ENCODE results near the gene SRP68.
"Not testable (repeated sequence)": the region's sequence is repeated elsewhere in the genome, so short reads cannot be mapped to it uniquely, and the experiment has no call there.

Gene SRP68

GRCh38 chr17:76044475-76045007 lies 27.8 kb downstream of the SRP68 start:
- DNase-seq (ENCODE audit: low spot score), result not testable (repeated sequence)

DNA sequence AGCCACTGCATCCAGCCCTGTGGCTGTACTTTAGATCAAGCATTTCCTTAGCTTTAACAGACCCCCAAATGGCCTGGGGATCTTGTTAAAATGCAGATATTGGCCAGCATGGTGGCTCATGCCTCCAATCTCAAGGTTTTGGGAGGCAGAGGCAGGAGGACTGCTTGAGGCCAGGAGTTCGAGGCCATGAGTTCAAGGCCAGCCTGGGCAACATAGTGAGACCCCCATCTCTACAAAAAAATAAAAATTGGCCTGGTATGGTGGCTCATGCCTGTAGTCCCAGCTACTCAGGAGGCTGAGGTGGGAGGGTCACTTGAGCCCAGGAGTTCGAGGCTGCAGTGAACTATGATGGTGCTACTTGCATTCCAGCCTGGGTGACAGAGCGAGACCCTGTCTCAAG lies 29.4 kb downstream of the SRP68 start:
- not testable (repeated sequence) for DNase-seq (ENCODE audit: low spot score)

GRCh38 chr17:76040376-76040775 lies 31.9 kb downstream of the SRP68 start:
- no peak for DNase-seq (ENCODE audit: low spot score)

GRCh38 chr17:76039121-76039520 lies 33.2 kb downstream of the SRP68 start:
- no peak for DNase-seq (ENCODE audit: low spot score)

- DNase-seq (ENCODE audit: low spot score), result no peak
These were observed 34.3 kb downstream of the SRP68 start for GRCh38 chr17:76038050-76038449.

DNA sequence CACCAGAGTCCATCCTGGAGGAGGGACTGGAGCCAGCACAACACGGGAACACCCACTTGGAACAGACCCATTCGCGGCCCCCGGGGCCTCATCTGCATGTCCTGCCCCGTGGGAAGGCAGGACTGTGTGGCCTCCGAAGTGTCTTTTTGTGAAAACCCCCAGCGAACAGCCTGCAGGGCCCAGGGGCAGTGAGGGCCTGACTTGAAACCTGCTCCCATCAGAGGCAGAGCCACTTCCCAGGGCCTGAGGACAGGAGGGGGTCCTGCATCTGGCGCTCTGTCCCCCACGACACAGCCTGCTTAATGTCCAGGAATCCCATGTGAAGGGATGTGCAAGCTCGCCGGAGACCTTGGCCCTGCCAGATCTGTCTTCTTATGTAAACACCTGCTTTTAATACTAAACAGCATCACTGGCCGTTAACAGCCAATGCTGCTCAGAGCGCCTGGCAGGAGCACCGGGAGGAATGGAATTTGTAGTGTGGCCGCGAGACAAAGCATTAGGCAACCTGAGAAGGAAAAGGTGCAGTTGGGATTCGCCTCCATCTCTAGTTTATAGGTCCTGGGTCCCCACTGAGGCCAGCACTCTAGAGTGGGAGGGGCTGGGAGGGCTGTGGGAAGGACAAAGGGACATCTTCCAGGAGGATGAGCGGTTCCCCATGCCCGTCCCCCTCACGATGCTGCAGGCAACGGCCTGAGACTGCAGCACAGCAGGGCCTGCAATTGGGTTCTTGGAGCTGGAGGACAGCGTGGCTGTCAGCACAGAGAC lies 35.6 kb downstream of the SRP68 start:
- DNase-seq (ENCODE audit: low spot score), result no peak

DNA sequence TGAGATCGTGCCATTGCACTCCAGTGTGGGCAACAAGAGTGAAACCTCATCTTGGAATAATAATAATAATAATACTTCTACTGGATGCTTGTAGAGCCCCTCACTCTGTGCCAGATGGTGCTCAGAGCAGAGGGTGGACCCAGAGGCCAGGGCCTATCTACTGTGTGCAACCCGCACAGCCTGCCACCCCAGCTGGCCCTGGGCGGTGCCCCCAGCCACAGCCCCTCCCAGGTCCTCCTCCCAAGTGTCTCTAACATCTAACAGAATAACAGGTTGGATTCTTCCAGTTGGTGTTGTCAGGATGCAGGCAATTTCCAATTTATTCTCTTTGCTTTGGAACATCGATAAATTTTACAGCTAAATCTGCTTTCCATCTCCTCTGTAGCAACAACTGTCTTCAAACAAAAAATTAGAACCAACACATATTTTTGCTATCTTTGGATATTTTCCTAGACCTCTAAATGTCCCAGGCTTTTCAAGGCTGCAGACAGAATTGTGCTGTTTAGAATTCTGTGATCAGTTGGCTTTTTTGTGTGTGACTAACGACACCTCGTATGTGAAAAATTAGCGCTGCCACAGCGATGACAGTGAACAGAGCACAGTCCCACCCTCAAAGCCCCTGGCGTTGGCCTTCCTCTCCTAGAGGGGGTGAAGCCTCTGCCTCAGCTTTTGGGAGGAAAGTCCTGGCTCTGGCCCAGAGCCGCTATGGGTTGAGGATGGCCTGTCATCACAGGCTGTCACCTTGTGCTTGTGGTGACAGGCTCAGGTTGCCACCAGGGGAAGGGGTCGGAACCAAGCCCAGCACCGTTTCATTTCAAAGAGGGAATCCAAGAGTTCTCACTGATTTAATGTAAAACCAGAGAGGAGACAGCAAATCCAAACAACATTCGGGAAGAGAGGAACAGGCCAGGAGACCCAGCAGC lies 37.6 kb downstream of the SRP68 start:
- DNase-seq (ENCODE audit: low spot score), result no peak

GRCh38 chr17:76033139-76033538 lies 39.2 kb downstream of the SRP68 start:
- no peak for DNase-seq (ENCODE audit: low spot score)

DNA sequence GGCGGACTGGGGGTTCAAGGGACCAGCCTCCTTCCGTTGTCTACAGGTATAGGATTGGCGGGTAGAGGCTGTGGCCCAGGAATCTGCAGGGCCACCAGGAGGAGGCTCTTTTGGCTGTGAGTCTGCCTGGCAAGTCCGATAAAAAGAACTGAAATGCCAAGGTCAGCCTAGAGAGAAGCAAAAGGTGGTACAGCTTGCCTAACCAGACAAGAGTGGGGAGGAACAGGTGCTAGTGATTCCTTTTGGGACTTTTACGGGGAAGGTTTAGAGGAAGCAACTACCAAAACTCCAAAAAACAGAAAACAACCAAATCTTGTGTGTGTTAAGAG lies 39.6 kb downstream of the SRP68 start:
- no peak for DNase-seq (ENCODE audit: low spot score)

DNA sequence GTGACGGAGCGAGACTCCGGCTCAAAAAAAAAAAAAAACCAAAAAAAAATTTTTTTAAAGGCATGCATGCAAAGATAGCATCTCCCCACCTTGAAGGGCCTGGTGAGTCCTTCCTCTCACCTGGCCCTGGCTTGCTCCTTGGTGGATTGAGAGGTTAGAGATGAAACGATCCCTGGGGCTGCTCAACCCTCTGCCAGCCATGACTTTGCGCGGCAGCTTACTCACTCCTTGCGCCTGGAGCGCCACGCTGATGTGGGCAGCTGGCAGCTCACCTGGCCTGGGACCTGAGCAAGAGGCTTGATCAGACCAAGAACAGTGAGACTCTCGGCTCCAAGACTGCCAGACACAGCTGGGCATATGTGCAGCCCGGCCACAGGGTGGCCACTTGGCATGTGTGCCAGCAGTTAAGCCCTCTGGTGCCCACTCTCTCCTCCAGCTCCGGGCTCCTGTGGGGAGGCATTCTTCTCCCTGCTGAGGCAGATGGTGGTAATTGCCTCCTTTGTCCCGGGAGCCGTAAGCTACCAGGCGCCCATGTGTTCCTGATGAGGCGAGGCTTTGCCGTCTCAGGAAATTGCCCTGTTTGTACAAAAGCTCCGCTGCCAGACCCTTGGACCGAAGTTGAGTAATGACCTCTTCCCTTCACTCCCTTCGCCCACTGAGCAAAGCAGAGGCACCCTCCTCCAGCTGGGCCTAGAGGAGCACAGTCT lies 40.1 kb downstream of the SRP68 start:
- DNase-seq (ENCODE audit: low spot score), result no peak

GRCh38 chr17:76027159-76027839 lies 45.0 kb downstream of the SRP68 start, which contains the start of gene EVPL:
Gene EVPL, minus strand, starts transcription at chr17:76027306. Its CDS starts 108 bp downstream, at chr17:76027198.
- no peak for DNase-seq (ENCODE audit: low spot score)

DNA sequence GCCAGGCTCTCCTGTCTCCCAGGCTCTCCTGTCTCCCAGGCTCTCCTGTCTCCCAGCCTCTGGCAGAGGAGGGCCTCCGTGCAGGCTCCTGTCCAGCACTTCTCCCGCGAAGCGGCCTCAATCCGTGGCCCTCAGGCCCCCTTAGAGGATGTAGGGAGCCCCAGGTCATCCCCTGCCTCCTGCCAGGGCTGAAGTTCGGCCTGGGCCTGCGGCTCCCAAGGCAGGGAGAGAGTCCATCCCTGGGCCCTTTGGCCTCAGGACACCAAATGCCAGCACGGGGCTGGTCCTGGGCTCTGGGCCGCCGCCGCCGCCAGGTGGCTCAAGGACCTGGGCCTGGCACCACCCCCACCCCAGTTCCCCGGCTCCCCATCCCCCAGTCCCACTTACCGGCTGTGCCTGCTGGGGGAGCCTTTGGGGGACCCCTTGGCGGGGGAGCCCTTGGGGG lies 45.6 kb downstream of the SRP68 start:
- no peak for DNase-seq (ENCODE audit: low spot score)

GRCh38 chr17:76025294-76025693 lies 47.0 kb downstream of the SRP68 start:
- DNase-seq (ENCODE audit: low spot score), result no peak

GRCh38 chr17:76024353-76024752 lies 48.0 kb downstream of the SRP68 start:
- DNase-seq (ENCODE audit: low spot score), result no peak

GRCh38 chr17:76023900-76024237 lies 48.4 kb downstream of the SRP68 start:
- DNase-seq (ENCODE audit: low spot score), result no peak

- DNase-seq (ENCODE audit: low spot score), result no peak
These were observed 49.1 kb downstream of the SRP68 start for GRCh38 chr17:76022973-76023899.

GRCh38 chr17:76022285-76022684 lies 50.0 kb downstream of the SRP68 start:
- no peak for DNase-seq (ENCODE audit: low spot score)

DNA sequence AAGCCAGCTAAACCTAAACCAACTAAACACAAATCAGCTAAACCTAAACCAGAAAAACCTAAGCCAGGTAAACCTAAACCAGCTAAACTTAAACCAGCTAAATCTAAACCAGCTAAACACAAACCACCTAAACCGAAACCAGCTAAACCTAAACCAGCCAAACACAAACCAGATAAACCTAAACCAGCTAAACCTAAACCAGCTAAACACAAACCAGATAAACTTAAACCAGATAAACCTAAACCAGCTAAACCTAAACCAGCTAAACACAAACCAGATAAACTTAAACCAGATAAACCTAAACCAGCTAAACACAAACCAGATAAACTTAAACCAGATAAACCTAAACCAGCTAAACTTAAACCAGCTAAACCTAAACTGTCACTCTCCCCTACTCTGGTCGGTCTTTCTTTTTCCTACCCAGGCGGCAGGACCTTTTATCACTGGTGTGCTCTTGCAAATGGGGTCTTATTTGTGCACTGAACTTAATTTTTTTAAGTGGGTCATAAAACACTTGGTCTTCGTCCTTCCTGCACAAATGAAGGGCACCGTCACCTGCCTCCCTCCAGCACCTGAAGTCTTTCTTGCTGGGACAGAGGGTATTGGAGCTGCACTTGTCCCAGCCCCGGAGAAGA lies 52.4 kb downstream of the SRP68 start:
- DNase-seq (ENCODE audit: low spot score), result no peak

DNA sequence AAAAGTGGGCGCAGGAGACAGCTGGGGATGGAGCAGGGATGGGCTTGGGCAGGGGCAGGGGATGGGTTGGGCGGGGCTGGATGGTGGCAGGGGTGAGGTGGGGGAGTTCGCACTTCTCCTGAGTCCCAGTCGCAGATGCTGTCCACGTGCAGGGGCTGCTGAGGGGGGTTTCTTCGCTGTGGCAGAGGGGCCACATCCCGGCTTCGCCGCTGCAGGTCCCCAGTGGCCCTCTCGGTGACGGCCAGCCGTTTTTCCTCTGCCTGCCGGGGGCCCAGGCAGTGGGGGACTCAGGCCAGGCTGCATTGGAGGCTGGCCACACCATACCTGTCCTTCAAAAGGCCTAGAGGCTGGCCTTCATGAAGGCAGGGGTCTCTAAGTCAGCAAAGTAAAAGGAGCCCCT lies 53.5 kb downstream of the SRP68 start:
- no peak for DNase-seq (ENCODE audit: low spot score)

GRCh38 chr17:76018340-76018680 lies 54.0 kb downstream of the SRP68 start:
- DNase-seq (ENCODE audit: low spot score), result no peak

All from putamen (tissue), 1 donor.